OCI-LY7 (cell line): ENCODE measurements around the gene ZC3H4. TPM values are rescaled to one million over a fixed set of nuclear protein-coding genes. Genes with fewer than 3 reads are reported as not detected.

ENCODE experiments used
- BruUV-seq: library from RNA; stranded (reverse); fragments of 400-500 nt; replicated peaks from 2 replicates; lab custom pipeline; 2021; lab: Mats Ljungman, UMichigan
- CTCF ChIA-PET: fragments of 300-600 bp; sonication (Branson Sonifier 250); formaldehyde crosslinking; loops from one replicate; lab custom pipeline; 2022; ENCODE audit warnings: antibody characterized with exemption; ENCODE audit not compliant: unreplicated experiment; lab: Charles Lee
- POLR2A ChIA-PET: fragments of 300-600 bp; sonication (Branson Sonifier 250); formaldehyde crosslinking; loops from one replicate; lab custom pipeline; 2022; ENCODE audit warnings: antibody characterized with exemption; lab: Charles Lee
- DNase-seq: peaks from one replicate; pipeline ENCODE4 v3.0.0-alpha.2; 2015; ENCODE audit warnings: low spot score
- H2AFZ ChIP-seq: fragments of 200-600 bp; sonication (generic), shearing (Covaris generic); 2 replicates; pipeline ENCODE4 v1.6.1; 2014; ENCODE audit warnings: mild to moderate bottlenecking, antibody characterized with exemption, low read length, moderate library complexity
- H3K27ac ChIP-seq: fragments of 200-600 bp; sonication (generic); 2 replicates; pipeline ENCODE4 v1.5.1; 2014; ENCODE audit warnings: mixed run types, low read depth, mild to moderate bottlenecking, moderate library complexity, low read length, inconsistent platforms; ENCODE audit not compliant: poor library complexity, severe bottlenecking
- H3K36me3 ChIP-seq: fragments of 200-600 bp; sonication (generic); 2 replicates; pipeline ENCODE4 v1.6.1; 2014; ENCODE audit warnings: mild to moderate bottlenecking, antibody characterized with exemption, low read length, moderate library complexity, mixed read lengths; ENCODE audit not compliant: insufficient read depth
- H3K4me1 ChIP-seq: fragments of 200-600 bp; sonication (generic); 2 replicates; pipeline ENCODE4 v1.5.1; 2014; ENCODE audit warnings: mild to moderate bottlenecking, low read length; ENCODE audit not compliant: insufficient read depth, poor library complexity, severe bottlenecking
- H3K4me2 ChIP-seq: fragments of 200-600 bp; sonication (generic); 2 replicates; pipeline ENCODE4 v1.6.1; 2014; ENCODE audit warnings: mild to moderate bottlenecking, low read length
- H3K4me3 ChIP-seq: fragments of 200-600 bp; sonication (generic); 2 replicates; pipeline ENCODE4 v1.5.1; 2014; ENCODE audit warnings: mild to moderate bottlenecking, low read depth, low read length; ENCODE audit not compliant: poor library complexity, severe bottlenecking
- H3K79me2 ChIP-seq: fragments of 200-600 bp; sonication (generic); 2 replicates; pipeline ENCODE4 v1.6.1; 2016; ENCODE audit warnings: low read depth, mild to moderate bottlenecking, low read length, moderate library complexity, mixed read lengths; ENCODE audit not compliant: insufficient read depth
- H3K9me2 ChIP-seq: fragments of 200-600 bp; sonication (generic); 2 replicates; pipeline ENCODE4 v1.6.1; 2016; ENCODE audit warnings: mild to moderate bottlenecking, low read length, mixed read lengths; ENCODE audit not compliant: insufficient read depth
- H3K9me3 ChIP-seq: fragments of 200-600 bp; sonication (generic); 2 replicates; pipeline ENCODE4 v1.6.1; 2014; ENCODE audit warnings: mild to moderate bottlenecking, mixed run types, low read length, mixed read lengths
- H4K20me1 ChIP-seq: fragments of 200-600 bp; sonication (generic); 2 replicates; pipeline ENCODE4 v1.6.1; 2014; ENCODE audit warnings: mild to moderate bottlenecking, antibody characterized with exemption, low read length, moderate library complexity, mixed read lengths; ENCODE audit not compliant: insufficient read depth
- EZH2phosphoT487 ChIP-seq: fragments of 200-600 bp; sonication (generic); IDR thresholded peaks from 2 replicates; pipeline ENCODE4 v1.6.1; 2018; ENCODE audit warnings: low read depth, borderline replicate concordance, mild to moderate bottlenecking, mixed run types, antibody characterized with exemption, low read length, moderate library complexity, mixed read lengths
- intact Hi-C: fragments of 100-400 bp; cut with micrococcal nuclease; formaldehyde crosslinking; loops from one replicate; pipeline ENCODE4 v1.10.0; 2022; ENCODE audit not compliant: unreplicated experiment
- total RNA-seq, 2 experiments: library from RNA; depleted of rRNA in 1 of 2; stranded (reverse); fragments of >200 nt in 1 of 2; shearing (Covaris generic) in 1 of 2; gene quantifications; 2 replicates each; pipeline ENCODE4 v1.2.3, GENCODE V29; 2014 to 2022
- TF ChIP-seq, protein P1 (sequence below): fragments of 200-600 bp; sonication (generic); conservative IDR thresholded peaks from 2 replicates; pipeline ENCODE4 v1.5.1; 2014; ENCODE audit warnings: mild to moderate bottlenecking, antibody characterized with exemption, low read length, moderate library complexity, mixed read lengths

ZC3H4 gene
- total RNA-seq, 2 experiments from 2014 or later: 23.0 to 76.8 TPM

DNA sequence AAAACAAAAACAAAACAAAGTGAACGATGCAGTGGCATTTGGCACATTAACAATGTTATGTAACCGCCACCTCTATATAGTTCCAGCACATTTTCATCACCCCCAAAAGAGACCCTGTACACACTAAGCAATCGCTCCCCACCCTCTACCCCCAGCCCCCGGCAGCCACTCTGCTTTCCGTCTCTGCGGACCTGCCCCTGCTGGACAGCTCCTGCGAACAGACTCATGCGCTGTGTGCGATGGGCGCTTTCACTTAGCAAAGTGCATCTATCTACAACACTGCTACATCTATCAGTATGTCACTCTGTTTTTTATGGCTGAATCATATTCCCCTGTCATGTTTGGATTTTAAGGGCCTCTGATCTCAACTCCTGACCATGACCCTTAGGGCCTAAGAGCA lies 40.0 kb downstream of the ZC3H4 start:
- Histone ChIP-seq H3K9me3 (no peaks in the 10 kb centered on the region), H3K27ac (no peak overlapping the region), H3K9me2 (no peaks in the 10 kb centered on the region), H3K4me3 (no peak overlapping the region), H3K36me3 (peaks cover 95% of the 10 kb centered on the region), H3K4me1 (no peaks in the 10 kb centered on the region), H2AFZ (no peak overlapping the region), H3K4me2 (no peak overlapping the region), H3K79me2 (no peaks in the 10 kb centered on the region), H4K20me1 (no peaks in the 10 kb centered on the region)
- POLR2A ChIA-PET: interaction anchor here (0.6 kb wide), 1 partner anchor 15 kb away, joined by 4 read pairs; no protein-coding TSS in a partner anchor
- DNase-seq: no peak
- intact Hi-C loops: no loop called here
- no TSS peak for BruUV-seq
- CTCF ChIA-PET: no interaction called here
- TF ChIP-seq, protein P1, sequence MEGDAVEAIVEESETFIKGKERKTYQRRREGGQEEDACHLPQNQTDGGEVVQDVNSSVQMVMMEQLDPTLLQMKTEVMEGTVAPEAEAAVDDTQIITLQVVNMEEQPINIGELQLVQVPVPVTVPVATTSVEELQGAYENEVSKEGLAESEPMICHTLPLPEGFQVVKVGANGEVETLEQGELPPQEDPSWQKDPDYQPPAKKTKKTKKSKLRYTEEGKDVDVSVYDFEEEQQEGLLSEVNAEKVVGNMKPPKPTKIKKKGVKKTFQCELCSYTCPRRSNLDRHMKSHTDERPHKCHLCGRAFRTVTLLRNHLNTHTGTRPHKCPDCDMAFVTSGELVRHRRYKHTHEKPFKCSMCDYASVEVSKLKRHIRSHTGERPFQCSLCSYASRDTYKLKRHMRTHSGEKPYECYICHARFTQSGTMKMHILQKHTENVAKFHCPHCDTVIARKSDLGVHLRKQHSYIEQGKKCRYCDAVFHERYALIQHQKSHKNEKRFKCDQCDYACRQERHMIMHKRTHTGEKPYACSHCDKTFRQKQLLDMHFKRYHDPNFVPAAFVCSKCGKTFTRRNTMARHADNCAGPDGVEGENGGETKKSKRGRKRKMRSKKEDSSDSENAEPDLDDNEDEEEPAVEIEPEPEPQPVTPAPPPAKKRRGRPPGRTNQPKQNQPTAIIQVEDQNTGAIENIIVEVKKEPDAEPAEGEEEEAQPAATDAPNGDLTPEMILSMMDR: no peak
- TF ChIP-seq EZH2phosphoT487: no peak

GRCh38 chr19:47072323-47072722 lies 41.3 kb downstream of the ZC3H4 start:
- no peak overlapping the region for H3K27ac ChIP-seq
- peaks cover 95% of the 10 kb centered on the region for H3K36me3 ChIP-seq
- H2AFZ ChIP-seq: no peak overlapping the region
- intact Hi-C loops: no loop called here
- POLR2A ChIA-PET: no interaction called here
- H3K4me3 ChIP-seq: no peak overlapping the region
- H3K4me2 ChIP-seq: no peak overlapping the region
- H3K9me2 ChIP-seq: no peaks in the 10 kb centered on the region
- no peaks in the 10 kb centered on the region for H3K4me1 ChIP-seq
- TF ChIP-seq, protein P1: no peak
- TF ChIP-seq EZH2phosphoT487: no peak
- H3K9me3 ChIP-seq: no peaks in the 10 kb centered on the region
- no TSS peak for BruUV-seq
- no peak for DNase-seq
- CTCF ChIA-PET: no interaction called here
- no peaks in the 10 kb centered on the region for H4K20me1 ChIP-seq
- no peaks in the 10 kb centered on the region for H3K79me2 ChIP-seq

DNA sequence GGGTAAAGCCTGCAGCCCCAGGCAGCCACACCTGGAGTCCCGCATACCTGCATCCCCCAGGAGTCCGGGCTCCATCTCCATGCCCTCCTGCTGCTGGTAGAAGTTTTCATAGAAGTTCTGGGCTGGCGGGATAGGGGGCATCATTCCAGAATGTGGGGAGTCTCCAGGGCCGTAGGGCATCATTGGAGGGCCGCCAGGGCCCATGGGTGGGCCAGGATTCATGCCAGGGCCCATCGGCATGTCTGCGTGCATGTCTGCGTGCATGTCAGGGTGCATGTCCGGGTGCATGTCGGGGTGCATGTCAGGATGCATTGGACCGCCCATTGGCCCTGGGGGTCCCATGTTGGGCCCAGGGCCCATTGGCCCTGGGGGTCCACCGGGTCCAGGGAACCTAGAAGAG lies 41.8 kb downstream of the ZC3H4 start:
- TF ChIP-seq, protein P1: no peak
- no peak for TF ChIP-seq EZH2phosphoT487
- Histone ChIP-seq H3K4me3 (no peak overlapping the region), H2AFZ (no peak overlapping the region), H3K9me2 (no peaks in the 10 kb centered on the region), H4K20me1 (no peaks in the 10 kb centered on the region), H3K9me3 (no peaks in the 10 kb centered on the region), H3K79me2 (no peaks in the 10 kb centered on the region), H3K4me1 (no peaks in the 10 kb centered on the region), H3K4me2 (no peak overlapping the region), H3K27ac (no peak overlapping the region), H3K36me3 (peaks cover 95% of the 10 kb centered on the region)
- DNase-seq: no peak
- intact Hi-C loops: no loop called here
- BruUV-seq: no TSS peak
- POLR2A ChIA-PET: no interaction called here
- CTCF ChIA-PET: no interaction called here
